A673 (cell line): ENCODE measurements around the gene TRAPPC14. TPM values are rescaled to one million over a fixed set of nuclear protein-coding genes. Genes with fewer than 3 reads are reported as not detected.

Experiments
- BruUV-seq: library from RNA; stranded (reverse); fragments of 400-500 nt; replicated peaks from 2 replicates; lab custom pipeline; 2021; lab: Mats Ljungman, UMichigan
- CTCF ChIA-PET: fragments of 300-600 bp; sonication (Branson Sonifier 250); formaldehyde crosslinking; loops from one replicate; lab custom pipeline; 2022; ENCODE audit warnings: antibody characterized with exemption; lab: Charles Lee
- POLR2A ChIA-PET: fragments of 300-600 bp; sonication (Branson Sonifier 250); formaldehyde crosslinking; loops from one replicate; lab custom pipeline; 2022; ENCODE audit warnings: antibody characterized with exemption; ENCODE audit not compliant: low non-redundant PET; lab: Charles Lee
- DNase-seq: peaks from one replicate; pipeline ENCODE4 v3.0.0-alpha.2; 2015; ENCODE audit warnings: low spot score
- H3K27ac ChIP-seq: fragments of 200-600 bp; sonication (generic); 2 replicates; pipeline ENCODE4 v1.5.1; 2016; ENCODE audit warnings: mixed run types, low read depth, mild to moderate bottlenecking, mixed read lengths, antibody characterized with exemption, low read length; ENCODE audit not compliant: poor library complexity, severe bottlenecking
- H3K27me3 ChIP-seq: fragments of 200-600 bp; sonication (generic); replicated peaks from 2 replicates; pipeline ENCODE4 v1.6.1; 2017; ENCODE audit warnings: mixed run types, low read depth, mild to moderate bottlenecking, mixed read lengths, antibody characterized with exemption, low read length; ENCODE audit not compliant: insufficient read depth, poor library complexity
- H3K36me3 ChIP-seq: fragments of 200-600 bp; sonication (generic); 2 replicates; pipeline ENCODE4 v1.6.1; 2016; ENCODE audit warnings: mixed run types, mild to moderate bottlenecking, mixed read lengths, antibody characterized with exemption, low read length; ENCODE audit not compliant: insufficient read depth, poor library complexity, severe bottlenecking
- H3K4me1 ChIP-seq: fragments of 200-600 bp; sonication (generic); 2 replicates; pipeline ENCODE4 v1.6.1; 2017; ENCODE audit warnings: mixed run types, mild to moderate bottlenecking, mixed read lengths, antibody characterized with exemption, low read length; ENCODE audit not compliant: insufficient read depth, poor library complexity, severe bottlenecking
- H3K4me3 ChIP-seq: fragments of 200-600 bp; sonication (generic); 2 replicates; pipeline ENCODE4 v1.5.1; 2016; ENCODE audit warnings: low read depth, mixed run types, mild to moderate bottlenecking, mixed read lengths, low read length; ENCODE audit not compliant: poor library complexity, severe bottlenecking
- H3K9me3 ChIP-seq: fragments of 200-600 bp; sonication (generic); 2 replicates; pipeline ENCODE4 v1.6.1; 2016; ENCODE audit warnings: mixed run types, low read depth, mild to moderate bottlenecking, mixed read lengths, antibody characterized with exemption, low read length; ENCODE audit not compliant: poor library complexity, severe bottlenecking
- CTCF ChIP-seq: fragments of 300-800, 200-600 bp; sonication (generic); conservative IDR thresholded peaks from 2 replicates; pipeline ENCODE4 v1.5.1; 2017; ENCODE audit warnings: low read depth, mild to moderate bottlenecking, antibody characterized with exemption, low read length, moderate library complexity, mixed read lengths
- EZH2 ChIP-seq: fragments of 200-600 bp; sonication (generic); IDR thresholded peaks from 2 replicates; pipeline ENCODE4 v1.6.1; 2017; ENCODE audit warnings: borderline replicate concordance, low read depth, mild to moderate bottlenecking, mixed read lengths, antibody characterized with exemption, low read length; ENCODE audit not compliant: poor library complexity, severe bottlenecking
- intact Hi-C: fragments of 100-400 bp; cut with micrococcal nuclease; formaldehyde crosslinking; loops from one replicate; pipeline ENCODE4 v1.10.0; 2022; ENCODE audit not compliant: unreplicated experiment
- total RNA-seq: library from RNA; stranded (reverse); gene quantifications from 2 replicates; pipeline ENCODE4 v1.2.3, GENCODE V29; 2021

Gene TRAPPC14
- total RNA-seq, 1 experiment from 2014 or later: 22.6 TPM

- TF ChIP-seq CTCF: no peak
- no peak for TF ChIP-seq EZH2
- Histone ChIP-seq H3K4me1 (peaks cover 15% of the 10 kb centered on the region), H3K27ac (peak overlapping the region; percentile 85), H3K36me3 (peaks cover 25% of the 10 kb centered on the region), H3K4me3 (peak overlapping the region; percentile 89), H3K9me3 (no peaks in the 10 kb centered on the region), H3K27me3 (no peaks in the 10 kb centered on the region)
- BruUV-seq: no TSS peak
- DNase-seq: no peak
- CTCF ChIA-PET: interaction anchor here (0.5 to 0.6 kb wide), 2 partner anchors 27 to 44 kb away, joined by 4 to 9 read pairs; no protein-coding TSS in a partner anchor
- POLR2A ChIA-PET: interaction anchor here (0.7 kb wide), 1 partner anchor 57 kb away, joined by 9 read pairs; no protein-coding TSS in a partner anchor
- intact Hi-C loops: no loop called here
These were observed 638 bp upstream of the TRAPPC14 start for GRCh38 chr7:100159099-100159623.

GRCh38 chr7:100157334-100158228, 942 bp downstream of the TRAPPC14 start:
- CTCF ChIA-PET: interaction anchor here (0.6 kb wide), 1 partner anchor 9 kb away, joined by 3 read pairs; the partner anchor contains the start of gene LAMTOR4
- no peak for TF ChIP-seq EZH2
- TF ChIP-seq CTCF: no peak
- H3K9me3 ChIP-seq: no peaks in the 10 kb centered on the region
- POLR2A ChIA-PET: no interaction called here
- DNase-seq: no peak
- intact Hi-C loops: loop anchor here (1.0 kb wide), 1 partner anchor 9 kb away; the partner anchor contains the start of gene LAMTOR4
- H3K4me3 ChIP-seq: peak overlapping the region; percentile 89
- TSS peak; percentile 28 for BruUV-seq
- peaks cover 25% of the 10 kb centered on the region for H3K36me3 ChIP-seq
- H3K27me3 ChIP-seq: no peaks in the 10 kb centered on the region
- peaks cover 20% of the 10 kb centered on the region for H3K4me1 ChIP-seq
- peak overlapping the region; percentile 85 for H3K27ac ChIP-seq

DNA sequence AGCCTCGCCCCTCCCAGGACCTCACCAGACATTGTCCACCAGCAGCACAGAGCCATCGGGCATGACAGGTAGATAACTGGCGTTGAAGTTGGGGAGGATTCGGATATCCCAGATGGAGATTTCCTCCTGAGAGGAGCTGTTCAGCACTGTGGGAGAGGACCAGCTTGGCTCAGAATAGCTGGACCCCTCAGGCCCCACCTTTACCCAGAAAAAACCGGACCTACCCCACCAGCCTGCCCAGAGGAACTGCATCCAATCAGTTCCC, 1.5 kb downstream of the TRAPPC14 start:
- peak overlapping the region; percentile 89 for H3K4me3 ChIP-seq
- no peaks in the 10 kb centered on the region for H3K27me3 ChIP-seq
- H3K36me3 ChIP-seq: peaks cover 25% of the 10 kb centered on the region
- no peak overlapping the region for H3K27ac ChIP-seq
- ChIA-PET POLR2A (no interaction called here), CTCF (no interaction called here)
- H3K9me3 ChIP-seq: no peaks in the 10 kb centered on the region
- intact Hi-C loops: no loop called here
- peaks cover 20% of the 10 kb centered on the region for H3K4me1 ChIP-seq
- no peak for DNase-seq
- no TSS peak for BruUV-seq
- TF ChIP-seq EZH2 (no peak), CTCF (no peak)
